Heart right ventricle (tissue), 16 donors: ENCODE results near the gene MROH9. TPM values are rescaled to one million over a fixed set of nuclear protein-coding genes. Genes with fewer than 3 reads are reported as not detected.
A peak's percentile ranks its signal among the peaks of the same experiment; 100 is the strongest.

Experiments used
- ATAC-seq, 8 donors: fragments of 200-7000 bp; cut with Tn5 transposase; one replicate each; pipeline ENCODE4 v1.9.1; 2020; ENCODE audit warnings: mild to moderate bottlenecking in 8 of 8, moderate library complexity in 8 of 8, moderate number of reproducible peaks in 1 of 8
- DNase-seq, 2 donors: peaks; one replicate each; pipeline ENCODE4 v3.0.0-alpha.2; 2020
- H3K27ac ChIP-seq, 10 donors: fragments of 200-600 bp; sonication (generic) in 2 of 10; one replicate each; pipeline versions ENCODE4 v1.5.0 to v1.8.0; 2020 to 2022; ENCODE audit warnings: mild to moderate bottlenecking in 3 of 10
- H3K27me3 ChIP-seq, 7 donors: fragments of 200-600 bp; one replicate each; pipeline ENCODE4 v1.8.0; 2021 to 2022; ENCODE audit warnings: mild to moderate bottlenecking in 2 of 7
- H3K36me3 ChIP-seq, 9 donors: fragments of 200-600 bp; sonication (generic) in 1 of 9; one replicate each; pipeline versions ENCODE4 v1.5.0 to v1.8.0; 2020 to 2022; ENCODE audit warnings: mild to moderate bottlenecking in 2 of 9
- H3K4me1 ChIP-seq, 9 donors: fragments of 200-600 bp; sonication (generic) in 1 of 9; one replicate each; pipeline versions ENCODE4 v1.5.0 to v1.8.0; 2020 to 2022; ENCODE audit warnings: mild to moderate bottlenecking in 4 of 9
- H3K4me3 ChIP-seq, 10 donors: fragments of 200-600 bp; sonication (generic) in 2 of 10; one replicate each; pipeline versions ENCODE4 v1.5.0 to v1.8.0; 2020 to 2022; ENCODE audit warnings: mild to moderate bottlenecking in 7 of 10, moderate library complexity in 2 of 10
- H3K9me3 ChIP-seq, 11 donors: fragments of 200-600 bp in 10 of 11; sonication (generic) in 2 of 11; one replicate each; pipeline versions ENCODE4 v1.5.0 to v1.8.0; 2013 to 2022; ENCODE audit warnings: mild to moderate bottlenecking in 2 of 11, control low read depth in 1 of 11, moderate library complexity in 1 of 11
- WGBS, 2 donors: extraction: QIAGEN DNeasy Blood & Tissue Kit; methylation state at CpG; one replicate each; pipeline ENCODE4 v1.1.7; 2013; ENCODE audit warnings: inconsistent platforms in 1 of 2; 5-methylcytosine and 5-hydroxymethylcytosine counted together
- intact Hi-C, 10 donors: fragments of 100-400 bp; cut with DNase I; formaldehyde crosslinking; loops; one replicate each; pipeline versions ENCODE4 v1.11.1 to v1.14.2; 2022
- polyA plus RNA-seq, 2 donors: library from polyadenylated mRNA; stranded (reverse); fragments of 200-250 nt; gene quantifications; one replicate each; pipeline ENCODE4 v1.2.3, GENCODE V29; 2013
- total RNA-seq, 10 donors: library from RNA; stranded (reverse); fragmentation: NEBNext Ultra II Directional in 3 of 10; extraction: Animal tissue kit (Norgen Biotek cat#: 25700) in 3 of 10; gene quantifications; one replicate each; pipeline versions ENCODE4 v1.2.1 to v1.2.4, GENCODE V29; 2021 to 2023
- TF ChIP-seq, protein P1 (sequence below), 9 donors: fragments of 200-600 bp; sonication (generic) in 2 of 9; IDR thresholded peaks; one replicate each; pipeline versions ENCODE4 v1.5.0 to v1.8.0; 2021 to 2022; ENCODE audit warnings: antibody characterized with exemption in 9 of 9, mild to moderate bottlenecking in 5 of 9, moderate library complexity in 1 of 9
- donor health status: Arrhythmogenic right ventricular cardiomyopathy.
- donor health status: ischemic (EF 13 %, LVEDD 7.1; RV severe dilation, severe dysfunction).
- donor health status: healthy with polysubstance abuse.
- donor health status: DM: no; HTN: yes; CAD: no.
- donor health status: DM: no; HTN: no; CAD: no.
- donor health status: ischemic (EF 25% LVEDD 6.9; RV normal size, moderate dysfunction).
- donor health status: ischemic (EF 25% LVEDD 5.7; RV mildly dilated, moderate dysfunction).
- donor health status: healthy.
- donor health status: DM: yes; HTN: yes; CAD: no.
- donor health status: Ischemic cardiomyopathy.
- donor health status: ischemic (EF 35%, LVEDD 5.7; RV mildly dilated, moderate dysfunction).
- donor health status: nonischemic (EF 11% LVEDD 7.7; RV severe dilation, severe dysfunction).
- donor health status: DM: yes; HTN: yes; CAD: no.
- donor health status: PGD.
- donor health status: ischemic (EF 29% LVEDD 5.4; RV normal size, mild dysfunction).
- donor health status: nonischemic (EF 23%, LVEDD 6.1; RV moderate dilation, normal function).

The MROH9 gene
- total and polyA plus RNA-seq, 12 donors, result not detected

DNA sequence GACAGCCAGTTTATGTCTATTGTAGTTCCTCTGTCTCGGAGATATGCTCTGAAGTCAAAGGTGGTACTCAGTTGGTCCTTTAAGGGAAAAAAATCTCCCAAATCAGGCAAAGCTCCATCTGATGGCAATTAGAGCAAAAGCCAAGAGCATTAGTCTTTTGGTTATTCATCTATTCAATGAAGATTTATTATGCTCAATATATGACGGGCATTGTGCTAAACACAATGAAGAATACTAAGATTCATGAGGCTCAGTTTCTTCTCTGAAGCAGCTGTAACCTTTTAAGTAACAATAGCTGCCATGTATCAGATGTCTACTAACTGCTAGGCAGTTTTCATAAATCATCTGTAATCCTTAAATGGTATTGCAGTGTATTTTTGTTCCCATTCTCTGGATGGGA is 47.6 kb upstream of the MROH9 start:
- 93 to 96% methylated on average over 2 of the region's 2 CpGs for WGBS, 2 donors
- H3K4me3 ChIP-seq, result no peak overlapping the region
- DNase-seq, result no peak
- H3K27ac ChIP-seq, result no peak overlapping the region
- H3K4me1 ChIP-seq, result no peaks in the 10 kb centered on the region
- H3K27me3 ChIP-seq, result no peaks in the 10 kb centered on the region
- TF ChIP-seq, protein P1, sequence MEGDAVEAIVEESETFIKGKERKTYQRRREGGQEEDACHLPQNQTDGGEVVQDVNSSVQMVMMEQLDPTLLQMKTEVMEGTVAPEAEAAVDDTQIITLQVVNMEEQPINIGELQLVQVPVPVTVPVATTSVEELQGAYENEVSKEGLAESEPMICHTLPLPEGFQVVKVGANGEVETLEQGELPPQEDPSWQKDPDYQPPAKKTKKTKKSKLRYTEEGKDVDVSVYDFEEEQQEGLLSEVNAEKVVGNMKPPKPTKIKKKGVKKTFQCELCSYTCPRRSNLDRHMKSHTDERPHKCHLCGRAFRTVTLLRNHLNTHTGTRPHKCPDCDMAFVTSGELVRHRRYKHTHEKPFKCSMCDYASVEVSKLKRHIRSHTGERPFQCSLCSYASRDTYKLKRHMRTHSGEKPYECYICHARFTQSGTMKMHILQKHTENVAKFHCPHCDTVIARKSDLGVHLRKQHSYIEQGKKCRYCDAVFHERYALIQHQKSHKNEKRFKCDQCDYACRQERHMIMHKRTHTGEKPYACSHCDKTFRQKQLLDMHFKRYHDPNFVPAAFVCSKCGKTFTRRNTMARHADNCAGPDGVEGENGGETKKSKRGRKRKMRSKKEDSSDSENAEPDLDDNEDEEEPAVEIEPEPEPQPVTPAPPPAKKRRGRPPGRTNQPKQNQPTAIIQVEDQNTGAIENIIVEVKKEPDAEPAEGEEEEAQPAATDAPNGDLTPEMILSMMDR (IDR thresholded peaks at IDR 0.05), result no peak
- H3K9me3 ChIP-seq, result peaks cover 0 to 6% (median 0%) of the 10 kb centered on the region in 11 donors
- intact Hi-C loops, result loop anchor here in 6 of 10 donors (10.0 kb wide), 5 partner anchors 113 to 953 kb away; partner anchors contain the start of gene PRRX1 (in 2 of the 6)
- no peaks in the 10 kb centered on the region for H3K36me3 ChIP-seq
- no peak for ATAC-seq

DNA sequence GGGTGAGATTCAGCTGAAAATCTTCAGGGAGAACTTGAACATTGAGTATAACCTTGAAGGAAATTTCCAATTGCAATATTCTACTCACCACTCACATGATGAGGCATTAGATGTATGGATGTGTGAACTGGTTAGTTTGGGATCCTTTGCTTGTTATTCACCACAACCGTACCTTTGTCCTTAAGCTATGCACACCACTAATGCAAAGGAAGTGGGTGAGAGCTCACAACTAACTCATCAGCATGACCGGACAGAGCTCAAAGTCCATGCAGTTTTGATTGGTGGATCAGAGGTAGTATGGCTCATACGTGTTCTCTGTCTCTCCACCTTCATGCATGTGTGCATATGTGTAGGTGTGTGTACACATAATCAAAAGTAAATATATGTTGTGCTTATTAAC is 43.5 kb upstream of the MROH9 start:
- Histone ChIP-seq H3K4me3 (no peak overlapping the region), H3K36me3 (no peaks in the 10 kb centered on the region), H3K27me3 (no peaks in the 10 kb centered on the region), H3K27ac (no peak overlapping the region), H3K9me3 (no peaks in the 10 kb centered on the region), H3K4me1 (no peaks in the 10 kb centered on the region)
- ATAC-seq (no peak), DNase-seq (no peak)
- TF ChIP-seq, protein P1 (IDR thresholded peaks at IDR 0.05), result no peak
- intact Hi-C loops, result no loop called here
- 86 to 88% methylated on average over 3 of the region's 3 CpGs for WGBS, 2 donors

DNA sequence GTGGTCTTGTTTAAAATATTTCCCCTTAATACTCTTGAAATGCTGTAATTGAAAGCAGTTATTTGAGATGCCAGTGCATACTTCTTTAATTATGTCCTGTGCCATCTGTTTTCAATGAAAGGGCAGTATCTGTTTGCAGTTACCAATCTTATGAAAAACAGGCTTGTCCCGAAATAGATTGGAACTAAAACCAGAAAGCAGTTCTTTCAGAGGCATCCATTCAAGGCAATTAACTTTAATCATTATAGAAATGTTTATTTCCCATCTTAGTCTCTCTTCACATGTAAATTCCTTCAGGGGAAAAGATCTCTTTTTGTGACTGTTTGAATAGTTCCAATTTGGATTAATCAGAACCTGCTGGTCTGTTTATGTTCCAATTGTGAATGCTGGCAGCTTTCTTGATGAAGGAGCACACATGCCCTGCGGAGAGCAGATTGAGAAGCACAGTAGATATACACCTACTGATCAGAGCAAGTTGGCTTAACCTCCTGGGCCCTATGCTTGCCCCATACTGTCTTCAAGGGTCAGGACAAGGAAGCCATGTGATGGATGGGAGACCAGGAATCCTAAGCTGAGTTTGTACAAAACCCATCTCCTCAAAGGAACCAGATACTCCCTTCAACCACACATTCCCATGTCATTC is 41.6 kb upstream of the MROH9 start:
- Histone ChIP-seq H3K4me1 (no peaks in the 10 kb centered on the region), H3K9me3 (no peaks in the 10 kb centered on the region), H3K4me3 (no peak overlapping the region), H3K36me3 (no peaks in the 10 kb centered on the region), H3K27me3 (no peaks in the 10 kb centered on the region), H3K27ac (no peak overlapping the region)
- TF ChIP-seq, protein P1 (IDR thresholded peaks at IDR 0.05), result no peak
- 70 to 71% methylated on average over 2 of the region's 2 CpGs for WGBS, 2 donors
- intact Hi-C loops, result no loop called here
- ATAC-seq, result no peak
- DNase-seq, result no peak

GRCh38 chr1:170903961-170904360 is 31.4 kb upstream of the MROH9 start:
- intact Hi-C loops, result no loop called here
- Histone ChIP-seq H3K4me1 (no peaks in the 10 kb centered on the region), H3K27me3 (no peaks in the 10 kb centered on the region), H3K9me3 (no peaks in the 10 kb centered on the region), H3K27ac (peak overlapping the region in 1 of 10 donors; percentile 45), H3K36me3 (no peaks in the 10 kb centered on the region), H3K4me3 (no peak overlapping the region)
- TF ChIP-seq, protein P1 (IDR thresholded peaks at IDR 0.05), result no peak
- ATAC-seq (peak in 3 of 8 donors; percentile 20 to 66 (median 48)), DNase-seq (no peak)
- 51 to 58% methylated on average over 1 of the region's 1 CpG for WGBS, 2 donors
